Activated T-helper 1 cell treated with Interleukin-2 at 50 U/mL for 16 hours (primary cell): ENCODE results near the gene ATIC.
"Not testable (repeated sequence)": the region's sequence is repeated elsewhere in the genome, so short reads cannot be mapped to it uniquely, and the experiment has no call there.

ENCODE experiments used
- DNase-seq: peaks from one replicate; pipeline ENCODE4 v3.0.0-alpha.2; 2020; ENCODE audit warnings: low read depth

Gene ATIC

DNA sequence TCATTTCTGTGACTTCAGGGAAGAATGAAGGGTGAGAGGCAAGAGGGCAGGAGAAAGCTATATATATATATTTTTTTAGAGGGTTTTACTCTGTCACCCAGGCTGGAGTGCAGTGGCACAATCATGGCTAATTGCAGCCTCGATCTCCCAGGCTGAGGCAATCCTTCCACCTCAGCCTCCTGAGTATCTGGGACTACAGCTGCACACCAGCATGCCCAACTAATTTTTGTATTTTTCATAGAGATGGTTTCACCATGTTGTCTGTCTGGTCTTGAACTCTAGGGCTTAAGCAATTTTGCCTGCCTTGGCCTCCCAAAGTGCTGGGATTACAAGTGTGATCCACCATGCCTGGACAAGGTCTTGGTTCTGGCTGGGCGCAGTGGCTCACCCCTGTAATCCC lies 3.4 kb downstream of the ATIC start:
- DNase-seq: no peak

DNA sequence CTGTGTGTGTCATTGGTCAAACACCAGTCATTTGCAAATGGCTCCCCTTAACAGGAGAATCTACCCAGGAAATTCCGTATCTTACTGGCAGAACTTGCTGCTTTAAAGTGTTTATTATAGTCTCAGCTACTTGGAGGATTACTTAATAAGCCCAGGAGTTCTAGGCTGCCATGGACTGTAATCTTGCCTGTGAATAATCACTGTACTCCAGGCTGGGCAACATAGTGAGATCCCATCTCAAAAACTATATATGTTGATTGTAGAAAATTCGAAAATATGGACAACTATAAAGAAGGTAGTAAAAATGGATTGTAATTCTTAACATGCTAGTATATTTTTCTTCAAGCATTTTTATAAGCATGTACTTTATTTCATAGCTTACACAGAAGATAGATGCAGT lies 4.5 kb downstream of the ATIC start:
- DNase-seq: no peak

DNA sequence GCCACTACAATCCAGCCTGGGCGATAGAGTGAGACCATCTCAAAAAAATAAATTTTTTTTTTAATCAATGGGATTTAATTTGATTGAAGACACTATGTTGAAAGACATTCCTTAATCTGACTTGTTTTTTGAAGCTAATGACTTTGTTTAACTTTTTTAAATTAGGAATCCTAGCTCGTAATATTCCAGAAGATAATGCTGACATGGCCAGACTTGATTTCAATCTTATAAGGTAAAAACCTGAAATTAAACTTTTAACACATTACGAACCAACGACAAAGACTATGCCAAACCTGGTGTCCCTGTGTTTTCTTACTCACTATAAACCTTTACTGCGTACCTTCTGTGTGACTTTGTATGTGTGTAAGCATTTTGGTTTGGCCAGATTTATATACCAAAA lies 7.6 kb downstream of the ATIC start:
- DNase-seq: no peak

GRCh38 chr2:215320102-215320501 lies 8.2 kb downstream of the ATIC start:
- no peak for DNase-seq

- no peak for DNase-seq
These were observed 8.8 kb downstream of the ATIC start for GRCh38 chr2:215320679-215321078.

DNA sequence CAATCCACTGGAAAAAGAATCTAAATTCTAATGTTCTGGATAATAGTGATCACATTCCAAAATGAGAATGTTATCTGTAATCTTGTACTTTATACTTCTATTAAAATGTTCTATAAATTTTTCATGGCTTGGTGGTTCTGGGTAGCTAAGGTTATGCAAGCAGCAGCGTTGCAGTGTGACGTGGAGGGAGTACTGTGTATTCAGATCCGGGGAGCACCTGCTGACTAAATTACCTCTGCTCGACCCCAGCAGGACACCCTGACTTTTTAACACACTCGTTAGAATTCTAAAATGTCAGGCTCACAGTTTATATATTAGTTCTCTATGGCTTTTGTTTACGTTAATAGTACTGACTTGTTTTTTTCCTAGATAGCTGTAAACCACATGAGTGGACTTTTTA lies 13.0 kb downstream of the ATIC start:
- DNase-seq: no peak

GRCh38 chr2:215328066-215328465 lies 16.2 kb downstream of the ATIC start:
- no peak for DNase-seq

DNA sequence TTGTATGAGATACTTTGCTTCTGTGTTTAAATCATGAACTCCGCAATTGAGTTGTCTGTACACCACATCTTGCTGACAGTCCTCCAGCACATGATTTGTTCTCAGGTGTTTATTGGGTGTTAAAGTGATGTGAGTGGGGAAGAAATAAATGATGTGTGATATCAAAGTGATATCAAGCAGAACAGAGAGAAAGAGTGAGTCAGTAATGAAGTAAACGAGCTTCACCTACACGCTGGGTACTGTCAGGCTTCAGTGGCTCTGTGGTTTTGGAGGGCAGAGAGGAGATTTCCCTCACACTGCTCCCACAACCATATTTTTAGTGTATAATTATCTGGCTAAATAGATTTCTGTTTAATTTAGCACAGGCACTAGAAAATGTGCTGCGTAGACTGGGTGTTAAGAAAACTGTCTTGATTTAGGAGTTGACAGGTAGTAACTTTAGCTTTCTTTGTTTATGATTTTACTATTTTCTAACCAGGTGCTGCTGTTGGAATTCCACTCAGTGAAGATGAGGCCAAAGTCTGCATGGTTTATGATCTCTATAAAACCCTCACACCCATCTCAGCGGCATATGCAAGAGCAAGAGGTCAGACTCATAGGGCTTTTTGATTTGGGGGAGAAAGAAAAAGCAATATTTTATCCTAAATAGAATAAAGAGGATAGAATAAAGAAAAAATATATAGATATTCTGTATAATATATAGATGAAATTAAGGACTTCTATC lies 21.2 kb downstream of the ATIC start:
- no peak for DNase-seq

- DNase-seq: no peak
These were observed 27.2 kb downstream of the ATIC start for GRCh38 chr2:215338883-215339679.

DNA sequence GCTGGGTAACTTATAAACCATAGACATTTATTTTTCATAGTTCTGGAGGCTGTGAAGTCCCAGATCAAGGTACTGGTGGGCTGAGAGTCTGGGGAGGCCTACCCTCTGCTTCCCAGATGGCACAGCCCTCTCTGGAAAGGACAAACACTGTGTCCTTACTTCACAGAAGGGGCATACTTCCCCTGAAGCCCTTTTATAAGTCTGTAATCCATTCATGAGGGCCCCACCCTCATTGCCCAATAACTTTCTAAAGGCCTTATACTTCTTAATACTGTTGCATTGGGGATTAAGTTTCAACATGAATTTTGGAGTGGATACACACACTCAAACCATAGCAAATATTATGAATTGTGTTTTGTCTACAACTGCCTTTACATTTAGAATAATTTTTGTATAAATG lies 36.0 kb downstream of the ATIC start:
- DNase-seq: no peak

- DNase-seq: no peak
These were observed 40.7 kb downstream of the ATIC start for GRCh38 chr2:215352602-215353001.

DNA sequence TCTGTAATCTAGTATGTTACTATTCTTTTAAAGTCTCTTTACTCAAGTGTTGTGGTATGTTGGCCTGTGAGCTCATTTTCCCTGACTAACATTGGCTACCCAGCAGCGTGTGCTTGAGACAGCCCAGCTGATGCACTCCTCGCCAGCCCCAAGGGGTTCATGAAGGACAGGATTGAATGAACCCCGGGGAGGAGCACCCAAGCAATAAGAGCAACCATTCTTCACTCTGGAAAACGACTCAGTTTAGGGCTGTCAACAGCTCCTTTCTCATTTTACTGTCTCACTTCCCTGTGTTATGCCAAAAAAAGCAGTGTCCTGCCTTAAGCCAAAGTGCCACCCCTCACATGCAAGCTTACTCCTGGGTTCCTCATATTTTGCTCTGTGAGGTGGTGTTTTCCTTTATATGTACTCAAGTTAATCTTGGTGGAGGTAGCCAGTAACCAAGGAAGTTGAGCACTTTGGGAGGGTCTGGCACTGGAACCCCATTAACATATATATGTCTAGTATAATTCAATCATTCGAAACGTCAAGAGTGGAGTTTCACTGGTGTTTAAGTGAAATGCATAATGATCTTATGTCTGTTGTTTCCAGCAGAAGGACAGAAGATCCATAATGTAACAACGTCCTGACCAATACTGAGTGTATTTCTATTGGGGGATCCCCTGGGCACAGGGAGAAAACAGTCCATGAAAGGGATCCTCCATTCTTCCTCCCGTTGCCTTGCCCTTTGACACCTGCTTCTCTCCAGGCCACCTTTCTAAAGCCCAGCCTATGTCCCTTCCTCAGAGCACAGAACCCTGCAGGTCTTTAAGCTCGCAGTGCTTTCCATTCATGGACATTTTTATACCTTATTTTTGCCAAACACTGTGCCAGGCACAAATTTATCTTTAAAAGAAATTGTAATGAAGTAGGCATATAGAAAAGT lies 43.2 kb downstream of the ATIC start:
- no peak for DNase-seq

GRCh38 chr2:215355801-215356200 lies 43.9 kb downstream of the ATIC start:
- no peak for DNase-seq

GRCh38 chr2:215356334-215356947 lies 44.6 kb downstream of the ATIC start:
- no peak for DNase-seq

- DNase-seq: no peak
These were observed 45.1 kb downstream of the ATIC start for GRCh38 chr2:215356948-215357461.

DNA sequence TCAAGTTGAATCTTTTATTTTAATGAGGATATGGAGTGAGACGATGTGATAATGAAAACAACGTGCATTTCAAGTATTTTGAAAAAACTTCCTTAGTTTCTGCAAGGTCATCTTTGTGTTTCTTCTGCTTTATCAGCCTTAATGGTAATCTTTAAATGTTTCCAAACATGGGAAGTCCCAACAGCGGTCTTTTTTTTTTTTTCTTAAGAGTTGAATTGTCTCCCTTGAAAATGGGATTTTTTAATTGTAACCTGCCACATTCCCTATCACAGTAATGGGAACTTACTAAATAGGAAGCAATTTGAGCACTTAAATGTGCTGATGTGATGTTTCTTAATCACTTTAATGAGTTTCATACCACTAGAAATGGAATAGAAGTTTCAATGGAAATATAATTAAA lies 45.8 kb downstream of the ATIC start:
- no peak for DNase-seq

DNA sequence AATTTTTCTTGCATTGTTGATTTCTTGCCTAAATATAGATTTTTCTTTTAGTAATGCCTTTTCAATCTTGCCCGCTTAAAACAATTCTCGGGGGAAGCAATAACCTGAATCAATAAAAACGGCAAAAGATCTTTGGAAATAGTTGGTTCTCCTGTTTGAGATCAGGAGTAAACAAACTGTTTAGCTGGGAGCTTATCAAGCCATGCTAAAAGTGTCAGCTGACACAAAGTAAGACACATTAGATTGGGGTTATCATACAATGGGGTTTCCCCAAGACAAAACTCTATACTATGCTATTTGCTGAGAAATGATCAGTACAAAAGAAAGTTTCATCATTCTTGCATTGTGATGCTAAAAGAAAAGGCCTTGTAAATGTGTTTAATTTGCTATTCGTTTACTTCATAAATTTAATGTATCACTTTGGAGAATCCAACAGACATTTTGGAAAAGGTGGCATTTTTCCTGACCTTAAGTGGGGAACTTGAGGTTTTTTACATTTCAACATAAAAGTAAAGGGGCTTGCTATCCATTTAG lies 46.5 kb downstream of the ATIC start:
- DNase-seq: no peak

GRCh38 chr2:215358891-215359575 lies 47.2 kb downstream of the ATIC start:
- DNase-seq: no peak

DNA sequence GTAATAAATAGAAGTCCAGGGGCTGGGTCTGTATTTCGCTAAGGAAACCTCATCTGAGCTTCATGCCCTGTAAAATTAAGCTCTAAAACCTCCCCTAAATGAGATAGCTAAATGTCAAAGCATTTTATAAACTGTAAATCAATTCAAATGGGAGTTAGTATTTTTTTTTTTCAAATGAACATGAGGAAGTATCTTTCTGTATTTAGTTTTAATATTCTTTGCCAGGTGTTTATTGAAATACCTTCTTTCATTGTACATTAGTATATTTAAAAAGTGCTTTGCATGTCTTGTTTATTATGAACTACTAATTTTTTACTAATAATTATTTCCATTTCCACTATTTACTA lies 47.7 kb downstream of the ATIC start:
- DNase-seq: no peak

DNA sequence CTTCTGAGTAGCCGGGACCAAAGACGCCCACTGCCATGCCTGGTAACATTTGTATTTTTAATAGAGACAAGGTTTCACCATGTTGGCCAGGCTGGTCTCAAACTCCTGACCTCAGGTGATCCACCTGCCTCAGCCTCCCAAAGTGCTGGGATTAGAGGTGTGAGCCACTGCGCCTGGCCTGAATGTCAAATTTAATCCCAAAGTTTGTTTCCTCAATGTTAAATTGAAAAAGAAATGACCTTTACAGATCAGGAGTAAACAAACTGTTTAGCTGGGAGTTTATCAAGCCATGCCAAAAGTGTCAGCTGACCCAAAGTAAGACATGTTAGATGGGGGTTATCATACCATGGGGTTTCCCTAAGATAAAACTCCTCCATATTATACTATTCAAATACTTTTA lies 48.2 kb downstream of the ATIC start:
- DNase-seq: not testable (repeated sequence)

DNA sequence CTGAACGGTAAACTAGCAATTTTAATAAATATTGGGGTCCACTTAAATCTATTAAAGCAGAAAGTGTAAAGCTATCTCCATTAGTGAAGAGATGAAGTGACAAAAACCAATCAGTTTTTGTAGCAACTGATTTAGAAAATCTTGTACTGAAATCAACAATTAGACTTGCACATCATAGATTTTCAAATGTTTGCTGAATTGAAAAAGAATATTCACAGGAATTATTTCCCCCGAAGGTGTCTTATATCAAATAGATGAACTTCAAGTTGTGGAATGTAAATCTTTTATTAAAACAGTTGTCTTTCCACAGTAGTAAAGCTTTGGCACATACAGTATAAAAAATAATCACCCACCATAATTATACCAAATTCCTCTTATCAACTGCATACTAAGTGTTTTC lies 48.7 kb downstream of the ATIC start:
- no peak for DNase-seq
